Astrocyte (in vitro differentiated cells and primary cell): Measurements from ENCODE around the gene ACBD3.

Source experiments
- EZH2 ChIP-seq: IDR thresholded peaks from 2 replicates; pipeline ENCODE4 v1.6.1; 2012; ENCODE audit warnings: mild to moderate bottlenecking, low read length, inconsistent platforms; ENCODE audit not compliant: insufficient read depth
- TF ChIP-seq, protein P1 (sequence below): IDR thresholded peaks from 2 replicates; pipeline ENCODE4 v1.5.1; 2011; ENCODE audit warnings: low read depth, mild to moderate bottlenecking, inconsistent platforms, low read length, moderate library complexity; ENCODE audit not compliant: insufficient read depth

DNA sequence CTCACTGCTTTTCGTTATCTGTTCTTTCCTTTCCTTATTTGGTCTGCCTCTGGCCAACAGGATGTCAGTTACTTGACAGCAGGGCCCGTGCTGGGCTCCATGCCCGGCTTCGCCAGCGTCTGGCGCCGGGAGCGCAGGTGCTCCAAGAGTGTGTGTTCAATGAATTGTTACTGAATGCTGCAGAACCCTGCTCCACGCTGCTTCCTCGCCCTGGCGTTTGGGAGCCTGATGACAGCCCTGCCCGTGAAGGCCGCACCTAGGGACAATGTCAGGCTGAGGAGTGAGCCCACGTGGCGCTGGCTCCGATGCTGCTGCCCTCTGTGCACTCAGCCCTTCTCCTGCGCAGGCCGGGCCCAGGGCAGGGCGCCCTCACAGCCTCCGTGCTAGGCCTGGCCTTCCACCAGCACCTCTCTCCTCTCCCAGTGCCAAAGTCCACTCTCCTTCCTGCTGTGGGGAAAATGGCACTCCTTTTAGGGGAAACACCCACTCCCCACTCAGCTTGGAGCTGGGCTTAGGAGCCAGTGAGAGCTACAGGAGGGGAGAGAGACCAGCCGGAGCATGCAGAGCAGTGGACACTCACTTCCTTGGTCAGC lies 51.4 kb downstream of the ACBD3 start:
- TF ChIP-seq, protein P1, sequence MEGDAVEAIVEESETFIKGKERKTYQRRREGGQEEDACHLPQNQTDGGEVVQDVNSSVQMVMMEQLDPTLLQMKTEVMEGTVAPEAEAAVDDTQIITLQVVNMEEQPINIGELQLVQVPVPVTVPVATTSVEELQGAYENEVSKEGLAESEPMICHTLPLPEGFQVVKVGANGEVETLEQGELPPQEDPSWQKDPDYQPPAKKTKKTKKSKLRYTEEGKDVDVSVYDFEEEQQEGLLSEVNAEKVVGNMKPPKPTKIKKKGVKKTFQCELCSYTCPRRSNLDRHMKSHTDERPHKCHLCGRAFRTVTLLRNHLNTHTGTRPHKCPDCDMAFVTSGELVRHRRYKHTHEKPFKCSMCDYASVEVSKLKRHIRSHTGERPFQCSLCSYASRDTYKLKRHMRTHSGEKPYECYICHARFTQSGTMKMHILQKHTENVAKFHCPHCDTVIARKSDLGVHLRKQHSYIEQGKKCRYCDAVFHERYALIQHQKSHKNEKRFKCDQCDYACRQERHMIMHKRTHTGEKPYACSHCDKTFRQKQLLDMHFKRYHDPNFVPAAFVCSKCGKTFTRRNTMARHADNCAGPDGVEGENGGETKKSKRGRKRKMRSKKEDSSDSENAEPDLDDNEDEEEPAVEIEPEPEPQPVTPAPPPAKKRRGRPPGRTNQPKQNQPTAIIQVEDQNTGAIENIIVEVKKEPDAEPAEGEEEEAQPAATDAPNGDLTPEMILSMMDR: no peak
- no peak for TF ChIP-seq EZH2
